HG03039 (cell line): ENCODE results near the gene DLST.

Experiments
- ATAC-seq: cut with Tn5 transposase; IDR thresholded peaks from one replicate; pipeline ENCODE4 v1.9.1; 2021; ENCODE audit warnings: mild to moderate bottlenecking, moderate library complexity; ENCODE audit not compliant: unreplicated experiment

Gene DLST

DNA sequence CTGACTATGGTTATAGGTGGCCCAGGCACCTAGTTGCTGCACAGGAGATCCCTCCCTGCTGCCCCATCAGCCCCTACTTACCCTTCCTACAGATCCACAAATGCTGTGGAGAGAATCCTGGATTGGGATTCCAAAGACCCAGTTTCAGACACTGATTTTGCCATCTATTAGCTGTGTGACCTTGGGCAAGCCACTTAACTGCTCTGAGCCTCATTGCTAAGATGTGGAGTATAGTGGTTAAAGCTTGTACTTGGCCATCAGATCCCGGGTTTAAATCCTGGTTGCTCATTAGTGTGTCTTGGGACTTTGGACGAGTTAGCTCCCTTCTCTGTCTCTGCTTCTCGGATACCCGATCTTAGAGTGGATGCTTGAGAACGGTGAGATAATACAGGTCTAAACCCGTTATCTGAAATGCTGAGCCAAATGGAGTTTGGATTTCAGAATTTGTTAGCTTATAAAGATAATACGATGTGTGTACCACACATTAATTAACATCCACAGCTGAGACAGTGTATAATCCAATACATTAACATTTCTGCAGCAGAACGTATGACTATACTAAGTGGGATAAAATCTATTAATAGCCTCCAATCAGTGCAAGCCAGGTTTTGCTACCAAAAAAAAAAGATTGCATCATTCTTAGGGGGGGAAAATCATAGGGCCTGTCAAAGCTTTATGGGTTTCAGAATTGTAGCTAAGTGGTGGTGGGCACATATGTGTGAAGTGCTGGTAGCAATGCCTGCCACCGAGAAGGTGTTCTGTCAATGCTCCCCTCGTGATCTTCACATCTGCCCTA lies 21.8 kb upstream of the DLST start:
- ATAC-seq: no peak

DNA sequence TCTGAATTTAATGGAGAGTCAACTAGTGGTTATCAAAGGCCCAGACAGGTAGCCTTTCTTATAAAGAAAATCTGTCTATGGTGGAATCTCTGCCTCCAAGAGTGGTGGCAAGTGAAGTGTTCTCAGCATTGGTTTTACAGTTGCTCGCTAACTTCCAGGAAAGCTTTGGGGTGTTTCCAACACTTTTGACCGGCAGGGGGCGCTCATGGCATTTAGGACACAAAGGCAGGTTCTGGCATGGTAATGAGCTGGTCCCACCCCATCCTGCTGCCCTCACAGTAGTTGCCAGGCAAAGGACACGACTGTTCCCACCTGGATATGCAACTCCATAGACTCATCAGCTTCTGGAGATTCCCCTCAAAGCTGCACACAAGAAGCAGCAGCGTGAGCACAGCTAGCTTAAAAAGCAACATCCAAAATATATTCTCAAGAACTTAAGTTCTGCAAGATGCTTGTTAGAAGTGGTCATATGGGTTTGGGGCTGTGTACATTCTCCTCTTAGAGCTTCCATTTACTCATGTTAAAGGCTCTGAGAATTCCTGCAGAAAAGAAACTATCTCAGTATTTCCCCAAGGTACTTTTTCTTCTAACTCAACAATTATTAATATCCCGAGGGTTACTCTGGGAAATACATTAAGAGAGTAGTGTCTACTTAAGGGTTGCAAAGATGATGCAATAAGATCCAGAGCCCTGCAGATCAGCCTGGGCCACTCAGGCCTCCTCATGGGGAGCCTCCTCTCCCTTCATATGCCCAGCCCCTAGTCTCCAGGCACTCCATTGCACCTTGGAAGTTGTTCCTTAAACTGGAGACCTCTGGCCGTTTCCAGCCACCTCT lies 20.6 kb upstream of the DLST start:
- ATAC-seq: no peak

DNA sequence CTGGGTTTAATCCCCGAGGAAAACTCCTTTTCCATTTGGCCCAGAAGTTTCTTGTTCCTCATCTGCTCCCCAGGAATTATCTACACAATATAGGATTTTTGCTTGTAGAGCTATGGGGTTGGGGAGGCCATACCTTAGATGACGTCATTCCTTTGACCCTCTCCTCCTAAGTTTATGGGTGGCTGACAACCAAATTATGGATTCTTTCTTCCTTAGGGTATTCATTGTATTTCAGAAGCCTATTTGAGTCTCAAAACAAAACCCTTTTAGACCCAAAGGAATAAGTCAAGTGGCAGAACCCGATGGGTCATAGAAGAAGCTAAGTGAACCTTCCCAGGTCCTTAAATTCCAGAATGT lies 20.0 kb upstream of the DLST start:
- no peak for ATAC-seq

DNA sequence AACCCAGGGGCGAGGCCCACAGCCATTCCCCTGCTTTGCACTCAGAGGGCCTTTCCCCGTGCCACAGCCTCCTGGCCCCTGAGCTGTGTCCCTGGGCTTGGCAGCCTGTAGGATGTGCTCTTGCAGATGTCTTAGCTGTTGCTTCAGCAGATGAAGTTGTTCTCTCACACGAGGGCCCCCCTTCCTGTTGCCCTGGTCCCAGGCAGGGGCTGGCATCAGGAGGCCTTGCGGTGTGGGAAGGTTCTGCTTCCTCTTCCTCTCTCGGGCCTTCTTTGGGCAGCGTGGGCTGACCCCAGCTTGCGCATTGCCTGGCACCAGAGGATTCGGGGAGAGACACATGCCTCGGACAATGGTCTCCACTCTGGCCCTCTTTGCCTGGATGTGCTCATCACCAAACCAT lies 18.4 kb upstream of the DLST start:
- no peak for ATAC-seq

DNA sequence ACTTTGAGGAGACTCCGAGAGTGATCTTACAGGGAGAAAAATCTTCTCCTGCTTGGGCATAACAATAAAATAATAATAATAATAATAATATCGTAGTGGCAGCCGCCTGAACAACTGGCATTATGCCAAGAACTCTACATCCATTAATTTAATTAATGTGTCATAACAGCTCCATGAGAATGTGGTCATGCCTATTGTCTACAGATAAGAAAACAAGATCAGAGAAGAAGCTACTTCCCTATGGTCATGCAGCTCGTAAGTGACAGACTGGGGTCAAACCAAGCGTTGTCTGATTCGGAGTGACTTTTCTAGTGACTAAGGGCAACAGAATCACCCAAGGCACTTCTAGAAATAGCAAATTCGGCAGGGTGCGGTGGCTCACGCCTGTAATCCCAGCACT lies 17.5 kb upstream of the DLST start:
- ATAC-seq: no peak

DNA sequence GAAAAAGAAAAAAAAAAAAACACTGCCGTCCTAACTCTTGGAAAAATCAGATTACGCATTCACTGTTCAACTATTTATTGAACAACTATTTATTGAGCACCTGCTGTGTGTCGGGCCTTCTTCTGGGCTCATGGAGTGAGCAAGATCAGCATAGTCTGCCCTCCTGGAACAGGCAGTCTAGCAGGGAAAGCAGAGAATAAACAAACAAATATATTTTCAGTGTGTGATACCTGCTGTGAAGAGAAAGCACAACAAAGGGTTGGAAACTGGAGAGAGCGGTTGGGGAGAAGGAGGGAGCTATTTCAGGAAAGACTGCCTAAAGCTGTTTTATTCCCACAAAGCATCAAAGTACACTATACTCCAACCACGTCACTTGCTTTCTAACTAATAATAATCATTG lies 16.6 kb upstream of the DLST start:
- ATAC-seq: no peak

DNA sequence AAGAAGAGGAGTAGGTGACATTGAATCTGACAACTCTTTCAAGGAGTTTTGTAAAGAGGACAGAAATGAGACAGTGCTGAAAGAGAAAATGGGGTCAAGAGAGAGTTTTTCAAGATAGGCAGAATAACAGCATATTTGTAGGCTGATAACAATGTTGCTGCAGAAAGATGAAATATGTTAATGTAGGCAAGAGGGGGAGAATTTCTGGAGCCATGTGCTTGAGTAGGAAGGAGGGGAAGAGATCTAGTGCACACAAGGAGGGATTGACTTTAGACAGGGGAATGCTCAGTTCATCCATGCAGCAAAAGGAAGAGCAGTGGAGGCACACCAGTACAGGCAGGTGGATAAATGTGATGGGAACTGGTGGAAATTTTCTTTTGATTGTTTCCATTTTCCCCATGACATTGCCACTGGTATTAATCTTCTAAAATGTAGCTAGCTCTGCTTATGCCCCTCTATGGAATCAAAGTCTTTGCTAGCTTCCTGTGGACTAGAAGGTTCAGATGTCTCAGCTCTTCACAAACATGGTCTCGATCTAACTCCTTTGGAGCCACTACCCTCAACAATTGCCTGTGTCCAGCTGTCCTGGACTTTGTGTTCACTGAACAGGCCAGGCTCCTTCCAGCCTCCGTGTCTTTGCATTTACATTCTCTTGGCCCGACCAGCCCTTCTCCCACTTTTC lies 14.9 kb upstream of the DLST start:
- ATAC-seq: no peak

DNA sequence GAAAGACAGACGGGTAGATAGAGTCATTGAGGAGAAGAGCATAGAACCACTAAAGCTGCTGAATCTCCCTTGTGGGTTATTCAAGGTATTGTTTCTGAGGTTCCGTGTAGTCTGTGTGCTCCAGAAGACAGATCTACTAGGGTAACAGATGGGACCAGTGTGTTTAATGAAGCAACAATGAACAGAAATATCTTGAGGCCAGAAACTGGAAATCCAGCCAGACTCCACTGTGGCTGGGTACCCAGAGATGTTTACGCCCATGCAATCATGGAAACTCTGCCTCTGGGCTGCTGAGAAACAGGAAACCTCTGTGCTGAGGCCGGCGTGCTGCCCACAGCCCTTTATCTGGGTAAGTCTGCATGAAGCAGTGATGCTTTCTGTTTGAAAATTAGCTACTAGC lies 14.0 kb upstream of the DLST start:
- no peak for ATAC-seq

DNA sequence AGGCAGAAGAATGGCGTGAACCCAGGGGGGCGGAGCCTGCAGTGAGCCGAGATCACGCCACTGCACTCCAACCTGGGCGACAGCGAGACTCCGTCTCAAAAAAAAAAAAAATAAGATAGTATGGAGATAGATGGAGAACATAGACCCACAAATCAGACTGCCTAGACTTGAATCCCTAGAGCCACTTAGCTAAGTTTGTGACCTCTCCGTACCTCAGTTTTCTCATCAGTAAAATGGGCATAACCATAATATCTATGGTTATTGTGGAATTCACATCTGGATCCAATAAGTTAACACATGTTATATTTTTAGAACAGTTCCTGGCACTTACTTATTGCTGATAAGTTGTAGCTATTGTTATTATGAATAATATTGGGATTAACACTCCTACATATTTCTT lies 13.0 kb upstream of the DLST start:
- no peak for ATAC-seq

DNA sequence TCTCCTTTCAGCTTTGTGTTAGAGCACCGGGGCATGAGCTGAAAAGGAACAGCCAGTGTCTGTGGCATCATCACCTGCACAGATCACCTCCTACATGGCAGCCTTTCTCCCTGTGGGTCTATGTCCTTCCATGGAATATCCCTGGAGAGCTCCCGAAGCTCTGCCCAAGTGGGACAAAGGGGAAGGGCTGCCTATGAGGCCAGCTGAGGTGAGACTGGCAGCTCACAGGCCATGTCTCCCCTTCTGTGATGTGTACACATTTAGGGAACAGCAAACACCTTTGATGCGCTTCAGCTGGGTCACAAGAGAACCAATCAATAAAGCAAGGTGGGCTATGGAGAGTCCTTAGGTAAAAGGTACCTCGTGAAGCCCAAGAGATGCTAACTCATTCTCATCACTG lies 9.9 kb upstream of the DLST start:
- ATAC-seq: no peak

DNA sequence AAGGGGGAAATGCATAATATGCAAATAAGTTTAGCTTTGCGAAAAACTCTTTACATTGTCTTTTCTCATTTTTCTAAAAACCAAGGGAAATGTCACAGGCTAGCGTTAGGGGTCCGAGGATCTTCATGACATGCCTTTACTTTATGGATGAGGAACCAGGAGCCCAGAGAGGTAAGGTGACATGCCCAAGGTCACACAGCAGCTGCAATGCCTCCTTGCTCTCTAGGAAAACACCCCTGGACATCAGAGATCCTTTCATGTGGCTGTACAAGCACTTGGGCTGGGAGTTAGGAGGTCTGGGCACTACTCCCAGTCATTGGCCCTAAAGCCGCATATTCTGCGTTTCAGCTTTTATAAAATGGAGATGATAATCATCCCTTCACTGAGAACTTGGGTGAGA lies 6.5 kb upstream of the DLST start:
- ATAC-seq: no peak

DNA sequence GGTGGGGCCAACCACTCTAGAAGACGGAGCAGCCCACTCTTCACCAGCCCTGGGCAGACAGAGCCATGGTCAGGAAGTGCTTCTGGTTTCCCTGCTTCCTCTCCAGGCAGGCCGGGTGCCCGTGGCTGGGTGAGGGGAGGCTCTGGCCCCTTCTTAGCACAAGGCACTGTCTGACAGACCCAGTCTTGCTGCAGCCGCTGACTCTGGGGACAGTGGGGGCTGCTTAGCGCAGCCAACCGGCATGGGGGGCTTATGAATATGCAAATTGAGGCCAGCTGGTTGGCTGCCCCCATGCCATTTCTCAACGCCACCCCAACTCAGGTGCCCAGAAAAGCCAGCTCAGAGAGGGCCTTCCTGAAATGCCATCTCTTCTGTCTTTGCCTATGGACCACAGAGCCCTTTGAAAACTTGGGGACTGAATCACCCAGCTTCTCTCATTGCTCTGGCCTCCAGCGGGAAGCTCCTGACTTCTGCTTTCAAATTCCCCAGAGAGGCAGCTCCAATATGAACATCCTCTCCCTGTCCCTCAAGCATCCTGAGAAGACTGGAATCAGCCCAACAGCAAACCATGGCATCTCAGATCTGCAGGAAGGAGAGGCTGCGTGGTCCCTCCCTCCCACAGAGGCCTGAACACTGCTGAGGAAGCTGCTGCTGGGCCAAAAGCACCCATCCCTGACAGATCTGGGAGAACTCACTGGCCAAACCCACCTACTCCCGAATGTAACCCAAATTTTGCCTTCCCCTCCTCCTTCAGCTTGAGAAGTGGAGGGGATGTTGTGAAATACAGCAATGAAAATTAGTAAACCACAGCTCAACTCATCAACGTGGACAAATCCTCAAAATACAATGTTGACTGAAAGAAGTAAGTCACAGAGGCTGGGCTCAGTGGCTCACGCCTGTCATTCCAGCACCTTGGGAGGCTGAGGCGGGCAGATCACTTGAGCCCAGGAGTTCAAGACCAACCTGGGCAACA lies 5.5 kb upstream of the DLST start, which contains the start of gene PROX2:
TSS of gene PROX2 (minus strand) at position 205 of the 973 bp plus-strand sequence. CDS start 12,311 bp downstream, outside the sequence.
- no peak for ATAC-seq

DNA sequence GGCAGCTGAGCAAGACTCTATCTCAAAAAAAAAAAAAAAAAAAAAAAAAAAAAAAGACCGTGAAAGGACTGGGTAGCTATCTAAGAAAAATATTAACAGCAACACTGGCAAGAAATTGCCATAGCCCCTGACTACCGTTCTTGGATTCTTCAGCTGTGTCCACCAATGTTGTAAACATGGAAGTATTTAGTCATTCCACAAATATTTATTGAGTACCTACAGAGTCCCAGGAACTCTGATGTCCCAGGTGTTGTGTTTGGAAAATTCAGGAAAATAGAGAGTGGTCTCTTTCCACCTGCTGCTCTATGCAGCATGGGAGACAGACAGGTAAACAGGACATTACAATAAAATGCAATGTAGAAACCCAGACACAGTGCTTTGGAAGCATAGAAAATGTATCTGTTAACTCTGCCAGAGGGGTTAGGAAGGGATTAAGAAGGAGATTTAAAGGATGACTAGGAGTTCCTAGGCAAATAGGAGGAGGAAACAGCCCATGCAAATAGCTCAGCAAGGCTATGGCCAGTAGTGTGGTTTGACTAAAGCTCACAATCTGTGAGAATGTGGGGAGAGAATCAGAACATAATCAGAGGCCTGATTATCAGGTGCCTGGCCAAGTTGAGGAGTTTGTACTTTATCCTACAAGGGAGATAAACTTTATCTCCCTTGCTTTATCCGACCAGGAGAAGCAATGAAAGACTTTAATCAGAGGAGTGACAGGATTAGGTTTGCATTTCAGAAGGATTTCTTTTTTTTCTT lies 2.1 kb upstream of the DLST start:
- ATAC-seq: no peak

DNA sequence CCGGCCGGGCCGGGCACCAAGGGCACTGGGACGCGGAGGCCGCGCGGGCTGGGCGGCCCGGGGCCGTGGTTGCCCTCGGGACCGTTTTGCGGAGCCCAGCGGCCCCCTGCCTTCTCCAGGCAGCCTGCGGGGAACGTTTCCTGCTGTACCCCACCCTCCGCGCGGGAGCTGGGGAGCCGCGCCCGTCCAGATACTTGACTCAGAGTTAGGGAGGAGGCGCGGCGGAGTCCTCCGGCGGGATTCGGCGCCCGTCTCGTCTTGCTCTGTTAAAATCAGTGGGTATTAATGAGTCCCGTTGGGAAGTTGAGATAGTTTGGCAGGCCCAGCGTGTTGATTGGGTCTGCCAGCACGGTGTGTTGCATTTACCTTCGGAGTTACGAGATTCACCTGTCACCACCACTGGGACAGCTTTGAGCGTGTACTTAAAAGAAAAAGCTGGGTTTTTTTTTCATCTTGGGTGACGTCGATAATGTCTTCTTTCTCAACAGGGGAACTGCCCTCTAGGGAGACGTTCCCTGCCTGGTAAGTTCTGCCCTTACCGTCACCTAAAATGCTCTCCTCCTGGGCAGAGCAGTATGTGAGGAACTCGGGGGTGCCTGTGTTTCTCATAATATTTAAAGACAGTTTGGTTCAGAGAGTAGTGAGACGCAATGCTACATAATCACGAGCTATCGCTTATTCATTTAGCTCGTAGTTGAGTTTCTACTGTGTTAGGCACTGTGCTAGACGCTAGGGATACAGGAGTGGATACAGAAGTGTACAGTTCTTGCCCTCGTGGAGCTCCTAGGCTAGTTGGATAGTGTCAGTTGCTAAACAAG lies 596 bp downstream of the DLST start:
- ATAC-seq: peak; percentile 28

DNA sequence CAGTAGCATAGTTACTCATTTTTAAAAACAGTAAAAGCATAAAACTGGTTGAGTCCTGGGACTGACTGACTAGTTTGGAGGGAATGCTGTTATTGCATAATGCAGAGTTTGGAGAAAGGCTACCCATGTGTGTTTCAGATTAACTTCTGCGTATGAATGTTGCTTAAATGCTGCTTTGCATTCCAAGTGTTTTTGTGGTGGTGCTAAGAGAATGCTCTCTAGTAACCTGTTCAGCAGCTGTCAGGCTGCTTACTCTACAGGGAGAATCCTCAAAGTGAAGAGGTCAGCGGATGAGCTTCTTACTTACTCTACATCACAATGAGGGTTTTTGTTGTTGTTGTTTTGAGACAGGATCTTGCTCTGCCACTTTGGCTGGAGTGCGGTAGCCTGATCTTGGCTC lies 4.3 kb downstream of the DLST start:
- no peak for ATAC-seq

DNA sequence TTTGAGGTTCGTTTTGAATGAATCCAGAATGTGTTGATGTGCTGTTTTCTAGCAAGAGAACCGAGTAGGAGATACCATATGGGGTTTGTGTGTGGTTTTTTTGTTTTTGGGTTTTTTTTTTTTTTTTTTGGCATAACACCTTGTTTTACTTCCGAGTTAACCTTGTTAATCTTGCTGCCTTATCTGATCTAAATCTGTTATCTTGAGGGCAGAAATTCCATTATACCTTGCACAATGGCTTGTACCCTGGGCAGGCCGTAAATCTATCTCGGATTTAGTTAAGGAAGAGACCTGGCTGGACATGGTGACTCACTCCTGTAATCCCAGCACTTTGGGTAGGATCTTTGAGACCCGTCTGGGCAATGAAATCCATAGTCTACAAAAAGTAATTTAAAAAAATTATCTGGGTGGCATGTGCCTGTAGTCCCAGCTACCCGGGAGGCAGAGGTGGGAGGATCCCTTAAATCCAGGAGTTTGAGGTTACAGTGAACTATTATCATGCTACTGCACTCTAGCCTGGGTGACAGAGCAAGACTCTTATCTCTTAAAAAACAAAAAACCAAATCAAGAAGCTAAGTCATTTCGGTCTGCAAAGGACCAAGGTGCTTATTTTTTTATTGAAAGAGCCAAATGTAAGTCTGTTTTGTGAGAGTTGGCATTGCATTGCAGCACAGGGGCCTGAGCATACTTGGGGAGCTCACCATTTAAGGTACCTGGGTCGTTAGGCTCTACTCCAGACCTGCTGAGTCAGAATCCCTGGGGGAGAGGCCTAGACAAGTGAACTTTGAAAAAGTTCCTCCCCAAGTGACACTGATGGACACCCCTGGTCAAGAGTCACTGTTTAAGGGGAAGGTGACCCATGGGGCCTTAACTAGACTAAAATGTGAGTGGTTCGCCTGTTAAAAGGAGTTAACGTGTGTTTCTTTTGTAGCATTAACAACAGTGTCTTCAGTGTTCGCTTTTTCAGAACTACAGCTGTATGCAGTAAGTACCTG lies 6.7 kb downstream of the DLST start:
- ATAC-seq: no peak

DNA sequence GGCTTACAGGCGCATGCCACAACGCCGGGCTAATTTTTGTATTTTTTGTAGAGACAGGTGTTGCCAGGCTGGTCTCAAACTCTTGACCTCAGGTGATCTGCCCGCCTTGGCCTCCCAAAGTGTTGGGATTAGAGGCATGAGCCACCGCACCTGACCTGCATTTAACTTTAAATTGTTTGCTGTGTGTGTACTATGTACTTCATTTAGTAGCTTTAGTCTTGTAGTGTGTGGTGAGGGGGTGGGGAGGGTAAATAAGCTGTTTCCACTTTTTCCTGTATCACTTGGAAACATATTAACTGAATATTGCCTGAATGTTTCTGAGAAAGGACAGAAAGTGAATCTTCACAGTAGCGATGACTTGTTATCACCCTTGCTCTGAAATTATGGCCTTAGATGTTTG lies 8.5 kb downstream of the DLST start:
- no peak for ATAC-seq

DNA sequence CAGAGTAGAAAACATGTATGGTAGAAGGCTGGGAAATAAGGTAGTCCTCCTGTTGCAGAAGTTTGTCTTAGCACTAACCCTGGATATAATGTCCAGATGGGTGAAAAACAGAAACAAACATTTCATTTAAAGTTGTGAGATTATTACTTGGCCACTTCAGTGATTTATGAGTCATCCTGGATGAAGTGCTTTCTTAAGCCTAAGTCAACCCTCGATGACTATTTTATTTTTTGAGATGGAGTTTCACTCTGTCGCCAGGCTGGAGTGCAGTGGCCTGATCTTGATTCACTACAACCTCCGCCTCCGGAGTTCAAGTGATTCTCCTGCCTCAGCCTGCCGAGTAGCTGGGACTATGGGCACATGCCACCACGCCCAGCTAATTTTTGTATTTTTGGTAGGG lies 10.2 kb downstream of the DLST start:
- ATAC-seq: no peak
